ENCODE results near the gene FCRL4.
A peak's percentile ranks its signal among the peaks of the same experiment; 100 is the strongest.

FCRL4 gene

DNA sequence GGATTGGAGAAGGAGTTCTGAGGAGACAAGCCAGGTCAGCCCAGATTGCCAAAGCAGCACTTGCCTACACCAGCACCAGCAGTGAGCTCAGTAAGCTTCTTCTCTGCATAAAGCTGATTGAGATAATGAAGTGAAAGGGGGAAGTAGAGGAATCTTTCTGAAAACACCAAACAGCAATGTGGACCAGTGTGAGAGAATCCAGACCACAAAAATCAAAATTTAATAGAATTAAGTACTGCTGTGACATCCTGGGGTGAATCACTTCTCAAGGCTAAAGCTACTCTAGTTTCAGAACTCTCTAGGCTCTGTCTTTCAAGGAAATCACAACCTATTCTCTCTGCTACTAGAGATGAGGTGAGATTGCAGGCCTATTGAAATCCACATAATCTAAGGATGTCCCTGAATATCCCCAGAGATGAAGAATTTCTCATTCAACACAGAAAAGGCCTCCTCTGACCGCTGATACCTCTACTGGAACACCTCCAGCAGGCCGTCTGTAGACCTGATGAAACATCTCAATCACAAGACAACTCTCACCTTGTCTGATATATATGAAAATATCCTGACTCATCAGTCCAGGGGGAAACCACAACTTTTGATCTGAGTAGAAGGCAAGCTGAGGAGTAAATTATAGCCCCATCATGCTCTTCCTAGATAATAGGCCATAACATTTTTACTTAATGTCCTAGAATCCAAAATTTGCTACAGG is at the start of gene FCRL4:
TSS of gene FCRL4 (minus strand) at position 127 of the 709 bp plus-strand sequence. CDS start 141 bp downstream, outside the sequence.
- no peak for TF ChIP-seq CTCF (IDR thresholded peaks at IDR 0.05)
- no peak for TF ChIP-seq ZFX (IDR thresholded peaks at IDR 0.05; ENCODE audit: borderline replicate concordance)
- H3K27ac ChIP-seq: no peak within 1 kb of the TSS

DNA sequence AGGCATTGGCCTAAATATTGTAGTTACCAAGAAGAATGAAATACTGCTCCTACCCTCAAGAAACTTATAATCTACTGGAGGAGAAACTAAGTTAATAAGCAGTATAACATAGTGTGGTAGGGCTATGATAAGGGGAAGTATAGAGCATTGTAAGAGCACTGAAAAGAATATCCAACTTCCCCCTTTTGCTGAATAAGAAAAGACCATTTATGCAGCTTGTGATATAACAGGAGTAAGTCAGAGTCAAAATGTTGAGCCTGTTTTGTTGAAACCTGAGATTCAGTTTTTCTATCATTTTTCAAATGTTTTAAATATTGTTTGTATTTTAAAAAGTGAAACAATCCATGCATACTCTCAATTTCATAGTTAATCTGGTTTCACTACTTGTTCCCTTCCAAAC is 48.3 kb upstream of the FCRL4 start:
- TF ChIP-seq CTCF (IDR thresholded peaks at IDR 0.05): no peak
- TF ChIP-seq ZFX (IDR thresholded peaks at IDR 0.05; ENCODE audit: borderline replicate concordance): no peak
- H3K27ac ChIP-seq: no peak overlapping the region

GRCh38 chr1:157641177-157641576 is 43.3 kb upstream of the FCRL4 start:
- TF ChIP-seq ZFX (IDR thresholded peaks at IDR 0.05; ENCODE audit: borderline replicate concordance) (no peak), CTCF (IDR thresholded peaks at IDR 0.05) (no peak)
- H3K27ac ChIP-seq: no peak overlapping the region

- H3K27ac ChIP-seq: no peak overlapping the region
- TF ChIP-seq CTCF (IDR thresholded peaks at IDR 0.05): no peak
- TF ChIP-seq ZFX (IDR thresholded peaks at IDR 0.05; ENCODE audit: borderline replicate concordance): no peak
Measured at GRCh38 chr1:157639800-157640199, 41.9 kb upstream of the FCRL4 start.

DNA sequence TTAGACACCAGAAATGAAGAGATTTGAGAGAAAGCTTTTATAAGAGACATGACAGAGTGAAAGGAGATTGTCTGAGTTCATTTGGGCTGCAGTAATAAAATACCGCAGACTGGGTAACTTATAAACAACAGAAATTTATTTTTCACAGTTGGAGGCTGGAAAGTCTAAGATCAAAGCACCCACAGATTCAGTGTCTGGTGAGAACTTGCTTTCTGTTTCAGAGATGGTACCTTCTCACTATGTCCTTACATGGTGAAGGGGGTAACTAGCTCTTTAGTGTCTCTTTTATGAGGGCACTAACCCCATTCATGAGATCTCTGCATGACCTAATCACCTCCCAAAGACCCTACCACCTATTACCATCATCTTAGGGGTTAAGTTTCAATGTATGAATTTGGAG is 30.9 kb upstream of the FCRL4 start:
- TF ChIP-seq ZFX (IDR thresholded peaks at IDR 0.05; ENCODE audit: borderline replicate concordance): no peak
- TF ChIP-seq CTCF (IDR thresholded peaks at IDR 0.05): no peak
- H3K27ac ChIP-seq: no peak overlapping the region

GRCh38 chr1:157626099-157626498 is 28.2 kb upstream of the FCRL4 start:
- TF ChIP-seq CTCF (IDR thresholded peaks at IDR 0.05): peak; percentile 82
- TF ChIP-seq ZFX (IDR thresholded peaks at IDR 0.05; ENCODE audit: borderline replicate concordance): no peak
- H3K27ac ChIP-seq: no peak overlapping the region

- no peak overlapping the region for H3K27ac ChIP-seq
- TF ChIP-seq CTCF (IDR thresholded peaks at IDR 0.05): no peak
- no peak for TF ChIP-seq ZFX (IDR thresholded peaks at IDR 0.05; ENCODE audit: borderline replicate concordance)
Measured at GRCh38 chr1:157624471-157624870, 26.6 kb upstream of the FCRL4 start.

Data from 22Rv1 (cell line).